SK-N-MC (cell line): ENCODE data around the gene ARHGAP32.

Experiments used
- EZH2 ChIP-seq: fragments of 200-600 bp; sonication (generic); IDR thresholded peaks from one replicate; pipeline ENCODE4 v1.6.1; 2017; ENCODE audit warnings: antibody characterized with exemption
- FOXP2 ChIP-seq: optimal IDR thresholded peaks from 2 replicates; pipeline ENCODE3; 2011; ENCODE audit warnings: mild to moderate bottlenecking, moderate library complexity; ENCODE audit not compliant: insufficient read depth; ENCODE audit errors: extremely low read length, control extremely low read depth
- POLR2AphosphoS5 ChIP-seq: IDR thresholded peaks from 2 replicates; pipeline ENCODE4 v1.6.1; 2012; ENCODE audit warnings: mild to moderate bottlenecking, low read depth, low read length, borderline replicate concordance

DNA sequence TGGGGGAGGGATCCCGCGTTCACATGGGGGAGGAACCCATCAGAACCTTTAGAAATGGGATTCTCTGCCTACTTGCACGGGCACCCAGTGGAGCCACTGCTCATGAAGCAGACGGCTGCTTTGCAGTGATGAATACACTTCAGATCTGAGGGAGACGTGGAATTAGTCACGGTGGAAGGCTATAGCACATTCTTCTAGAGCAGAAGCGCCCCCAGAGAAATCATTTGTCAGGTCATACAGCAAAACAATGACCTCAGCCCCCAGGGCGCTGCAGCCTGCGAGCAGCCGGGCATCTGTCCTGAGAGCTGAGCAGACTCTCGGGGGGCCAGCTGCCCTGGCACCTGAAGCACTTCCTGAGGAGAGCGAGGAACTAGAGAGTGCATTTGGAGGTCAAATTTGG is 262.1 kb downstream of the ARHGAP32 start:
- TF ChIP-seq POLR2AphosphoS5: no peak
- no peak for TF ChIP-seq EZH2
- no peak for TF ChIP-seq FOXP2
